OCI-LY7 (cell line): Measurements from ENCODE around the gene IL18R1. TPM values are rescaled to one million over a fixed set of nuclear protein-coding genes. Genes with fewer than 3 reads are reported as not detected.

ENCODE experiments used
- BruUV-seq: library from RNA; stranded (reverse); fragments of 400-500 nt; replicated peaks from 2 replicates; lab custom pipeline; 2021; lab: Mats Ljungman, UMichigan
- CTCF ChIA-PET: fragments of 300-600 bp; sonication (Branson Sonifier 250); formaldehyde crosslinking; loops from one replicate; lab custom pipeline; 2022; ENCODE audit warnings: antibody characterized with exemption; ENCODE audit not compliant: unreplicated experiment; lab: Charles Lee
- POLR2A ChIA-PET: fragments of 300-600 bp; sonication (Branson Sonifier 250); formaldehyde crosslinking; loops from one replicate; lab custom pipeline; 2022; ENCODE audit warnings: antibody characterized with exemption; lab: Charles Lee
- DNase-seq: peaks from one replicate; pipeline ENCODE4 v3.0.0-alpha.2; 2015; ENCODE audit warnings: low spot score
- H2AFZ ChIP-seq: fragments of 200-600 bp; sonication (generic), shearing (Covaris generic); 2 replicates; pipeline ENCODE4 v1.6.1; 2014; ENCODE audit warnings: mild to moderate bottlenecking, antibody characterized with exemption, low read length, moderate library complexity
- H3K27ac ChIP-seq: fragments of 200-600 bp; sonication (generic); 2 replicates; pipeline ENCODE4 v1.5.1; 2014; ENCODE audit warnings: mixed run types, low read depth, mild to moderate bottlenecking, moderate library complexity, low read length, inconsistent platforms; ENCODE audit not compliant: poor library complexity, severe bottlenecking
- H3K36me3 ChIP-seq: fragments of 200-600 bp; sonication (generic); 2 replicates; pipeline ENCODE4 v1.6.1; 2014; ENCODE audit warnings: mild to moderate bottlenecking, antibody characterized with exemption, low read length, moderate library complexity, mixed read lengths; ENCODE audit not compliant: insufficient read depth
- H3K4me1 ChIP-seq: fragments of 200-600 bp; sonication (generic); 2 replicates; pipeline ENCODE4 v1.5.1; 2014; ENCODE audit warnings: mild to moderate bottlenecking, low read length; ENCODE audit not compliant: insufficient read depth, poor library complexity, severe bottlenecking
- H3K4me2 ChIP-seq: fragments of 200-600 bp; sonication (generic); 2 replicates; pipeline ENCODE4 v1.6.1; 2014; ENCODE audit warnings: mild to moderate bottlenecking, low read length
- H3K4me3 ChIP-seq: fragments of 200-600 bp; sonication (generic); 2 replicates; pipeline ENCODE4 v1.5.1; 2014; ENCODE audit warnings: mild to moderate bottlenecking, low read depth, low read length; ENCODE audit not compliant: poor library complexity, severe bottlenecking
- H3K79me2 ChIP-seq: fragments of 200-600 bp; sonication (generic); 2 replicates; pipeline ENCODE4 v1.6.1; 2016; ENCODE audit warnings: low read depth, mild to moderate bottlenecking, low read length, moderate library complexity, mixed read lengths; ENCODE audit not compliant: insufficient read depth
- H3K9me2 ChIP-seq: fragments of 200-600 bp; sonication (generic); 2 replicates; pipeline ENCODE4 v1.6.1; 2016; ENCODE audit warnings: mild to moderate bottlenecking, low read length, mixed read lengths; ENCODE audit not compliant: insufficient read depth
- H3K9me3 ChIP-seq: fragments of 200-600 bp; sonication (generic); 2 replicates; pipeline ENCODE4 v1.6.1; 2014; ENCODE audit warnings: mild to moderate bottlenecking, mixed run types, low read length, mixed read lengths
- H4K20me1 ChIP-seq: fragments of 200-600 bp; sonication (generic); 2 replicates; pipeline ENCODE4 v1.6.1; 2014; ENCODE audit warnings: mild to moderate bottlenecking, antibody characterized with exemption, low read length, moderate library complexity, mixed read lengths; ENCODE audit not compliant: insufficient read depth
- EZH2phosphoT487 ChIP-seq: fragments of 200-600 bp; sonication (generic); IDR thresholded peaks from 2 replicates; pipeline ENCODE4 v1.6.1; 2018; ENCODE audit warnings: low read depth, borderline replicate concordance, mild to moderate bottlenecking, mixed run types, antibody characterized with exemption, low read length, moderate library complexity, mixed read lengths
- intact Hi-C: fragments of 100-400 bp; cut with micrococcal nuclease; formaldehyde crosslinking; loops from one replicate; pipeline ENCODE4 v1.10.0; 2022; ENCODE audit not compliant: unreplicated experiment
- total RNA-seq, 2 experiments: library from RNA; depleted of rRNA in 1 of 2; stranded (reverse); fragments of >200 nt in 1 of 2; shearing (Covaris generic) in 1 of 2; gene quantifications; 2 replicates each; pipeline ENCODE4 v1.2.3, GENCODE V29; 2014 to 2022
- TF ChIP-seq, protein P1 (sequence below): fragments of 200-600 bp; sonication (generic); conservative IDR thresholded peaks from 2 replicates; pipeline ENCODE4 v1.5.1; 2014; ENCODE audit warnings: mild to moderate bottlenecking, antibody characterized with exemption, low read length, moderate library complexity, mixed read lengths

Gene IL18R1
- total RNA-seq, 2 experiments from 2014 or later: not detected

DNA sequence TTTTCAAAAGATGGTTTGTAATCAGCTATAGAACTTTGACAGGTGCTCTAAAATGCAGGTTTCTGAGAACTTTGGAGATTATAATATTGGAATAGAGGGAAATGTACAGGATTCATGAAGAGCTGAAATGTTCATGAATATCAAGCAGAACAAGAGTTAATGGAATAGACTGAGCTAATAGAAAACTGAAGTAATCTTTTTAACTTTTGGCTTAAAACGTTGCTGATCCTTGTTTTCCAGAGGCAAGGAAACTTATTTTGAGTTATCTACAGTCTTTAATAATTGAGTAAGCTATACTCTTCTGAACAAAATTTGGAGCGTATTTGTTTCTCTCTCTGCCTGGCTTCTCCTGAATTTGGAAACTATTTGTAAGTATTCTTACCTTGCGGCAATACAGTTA, 56.6 kb downstream of the IL18R1 start:
- POLR2A ChIA-PET: no interaction called here
- no peaks in the 10 kb centered on the region for H3K9me3 ChIP-seq

DNA sequence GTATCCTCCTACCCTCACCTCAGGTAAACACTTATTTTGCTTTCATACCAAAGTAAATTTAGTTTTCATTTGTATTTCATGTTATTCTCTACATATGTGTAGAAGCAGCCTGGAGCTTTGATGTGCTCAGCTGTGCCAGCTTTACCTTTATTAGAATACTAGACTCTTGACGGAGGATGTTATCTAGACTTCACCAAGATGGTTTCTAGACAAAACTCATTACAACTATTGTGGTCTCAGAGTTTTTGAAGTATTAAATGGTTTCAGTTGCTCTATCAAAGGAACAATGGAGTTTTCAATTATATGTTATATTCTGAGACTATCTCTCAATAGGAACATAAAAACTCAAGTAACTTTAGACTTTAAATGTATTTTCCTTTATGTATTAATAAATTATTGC, 62.4 kb downstream of the IL18R1 start:
- DNase-seq: no peak
- POLR2A ChIA-PET: no interaction called here
- Histone ChIP-seq H3K9me3 (no peaks in the 10 kb centered on the region), H3K4me3 (no peak overlapping the region), H3K4me2 (no peak overlapping the region), H4K20me1 (no peaks in the 10 kb centered on the region), H3K27ac (no peak overlapping the region), H3K4me1 (no peaks in the 10 kb centered on the region), H3K9me2 (no peaks in the 10 kb centered on the region), H2AFZ (no peak overlapping the region), H3K79me2 (no peaks in the 10 kb centered on the region), H3K36me3 (no peaks in the 10 kb centered on the region)
- TF ChIP-seq, protein P1, sequence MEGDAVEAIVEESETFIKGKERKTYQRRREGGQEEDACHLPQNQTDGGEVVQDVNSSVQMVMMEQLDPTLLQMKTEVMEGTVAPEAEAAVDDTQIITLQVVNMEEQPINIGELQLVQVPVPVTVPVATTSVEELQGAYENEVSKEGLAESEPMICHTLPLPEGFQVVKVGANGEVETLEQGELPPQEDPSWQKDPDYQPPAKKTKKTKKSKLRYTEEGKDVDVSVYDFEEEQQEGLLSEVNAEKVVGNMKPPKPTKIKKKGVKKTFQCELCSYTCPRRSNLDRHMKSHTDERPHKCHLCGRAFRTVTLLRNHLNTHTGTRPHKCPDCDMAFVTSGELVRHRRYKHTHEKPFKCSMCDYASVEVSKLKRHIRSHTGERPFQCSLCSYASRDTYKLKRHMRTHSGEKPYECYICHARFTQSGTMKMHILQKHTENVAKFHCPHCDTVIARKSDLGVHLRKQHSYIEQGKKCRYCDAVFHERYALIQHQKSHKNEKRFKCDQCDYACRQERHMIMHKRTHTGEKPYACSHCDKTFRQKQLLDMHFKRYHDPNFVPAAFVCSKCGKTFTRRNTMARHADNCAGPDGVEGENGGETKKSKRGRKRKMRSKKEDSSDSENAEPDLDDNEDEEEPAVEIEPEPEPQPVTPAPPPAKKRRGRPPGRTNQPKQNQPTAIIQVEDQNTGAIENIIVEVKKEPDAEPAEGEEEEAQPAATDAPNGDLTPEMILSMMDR: no peak
- TF ChIP-seq EZH2phosphoT487: no peak
- intact Hi-C loops: no loop called here
- CTCF ChIA-PET: no interaction called here
- BruUV-seq: no TSS peak

More for the DNA sequence above, 56.6 kb downstream of the IL18R1 start:
- Histone ChIP-seq H3K4me3 (no peak overlapping the region), H2AFZ (no peak overlapping the region), H3K9me2 (no peaks in the 10 kb centered on the region), H3K36me3 (no peaks in the 10 kb centered on the region), H3K4me1 (no peaks in the 10 kb centered on the region), H3K27ac (no peak overlapping the region), H3K79me2 (no peaks in the 10 kb centered on the region), H3K4me2 (no peak overlapping the region), H4K20me1 (no peaks in the 10 kb centered on the region)
- DNase-seq: no peak
- BruUV-seq: no TSS peak
- intact Hi-C loops: no loop called here
- CTCF ChIA-PET: no interaction called here
- no peak for TF ChIP-seq EZH2phosphoT487
- TF ChIP-seq, protein P1: no peak

DNA sequence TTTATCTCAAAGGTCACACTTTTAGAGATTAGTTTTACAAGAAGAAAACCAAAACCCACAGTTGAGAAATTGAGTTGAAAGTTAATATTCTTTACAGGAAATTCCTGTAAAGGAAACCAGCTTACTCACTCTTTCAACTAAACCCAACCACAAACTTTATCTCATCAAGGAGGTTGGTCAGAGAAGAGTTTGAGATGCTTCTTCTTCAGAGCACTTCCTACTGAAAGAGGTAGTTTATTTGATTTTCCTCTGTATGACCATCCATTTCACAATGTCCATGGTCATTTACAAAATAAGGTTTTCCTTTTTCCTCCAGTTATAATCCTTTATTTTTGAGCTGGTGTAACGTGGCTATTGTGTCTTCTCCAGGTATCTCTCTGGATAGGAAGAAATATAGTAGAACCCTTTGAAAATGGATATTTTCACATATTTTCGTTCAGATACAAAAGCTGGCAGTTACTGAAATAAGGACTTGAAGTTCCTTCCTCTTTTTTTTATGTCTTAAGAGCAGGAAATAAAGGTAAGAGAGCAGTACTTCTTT, 62.9 kb downstream of the IL18R1 start:
- no TSS peak for BruUV-seq
- CTCF ChIA-PET: no interaction called here
- Histone ChIP-seq H3K79me2 (no peaks in the 10 kb centered on the region), H3K4me2 (no peak overlapping the region), H3K4me1 (no peaks in the 10 kb centered on the region), H3K9me2 (no peaks in the 10 kb centered on the region), H3K36me3 (no peaks in the 10 kb centered on the region), H3K27ac (no peak overlapping the region), H3K9me3 (no peaks in the 10 kb centered on the region), H3K4me3 (no peak overlapping the region), H4K20me1 (no peaks in the 10 kb centered on the region), H2AFZ (no peak overlapping the region)
- no peak for TF ChIP-seq EZH2phosphoT487
- TF ChIP-seq, protein P1: no peak
- intact Hi-C loops: no loop called here
- DNase-seq: no peak
- POLR2A ChIA-PET: interaction anchor here (0.7 kb wide), 1 partner anchor 1353 kb away, joined by 4 read pairs; no protein-coding TSS in a partner anchor
